ENCODE measurements around the gene AP2M1.

Gene AP2M1

GRCh38 chr3:184183679-184184078 lies 9.0 kb downstream of the AP2M1 start:
- DNase-seq = no peak

GRCh38 chr3:184184546-184185230 lies 10.0 kb downstream of the AP2M1 start:
- DNase-seq = no peak

GRCh38 chr3:184185461-184186183 lies 11.0 kb downstream of the AP2M1 start:
- peak; percentile 99 for DNase-seq

- no peak for DNase-seq
Measured at GRCh38 chr3:184186184-184186901, 11.7 kb downstream of the AP2M1 start, which contains the start of gene ABCF3. ABCF3 (plus strand) TSS chr3:184186199; CDS start chr3:184186208, 9 bp downstream.

GRCh38 chr3:184186902-184187207 lies 12.2 kb downstream of the AP2M1 start:
- no peak for DNase-seq

GRCh38 chr3:184188080-184188479 lies 13.4 kb downstream of the AP2M1 start:
- no peak for DNase-seq

GRCh38 chr3:184189421-184189820 lies 14.8 kb downstream of the AP2M1 start:
- DNase-seq = no peak

GRCh38 chr3:184192889-184193288 lies 18.2 kb downstream of the AP2M1 start:
- DNase-seq = no peak

- DNase-seq = no peak
Measured at GRCh38 chr3:184193991-184194539, 19.4 kb downstream of the AP2M1 start.

GRCh38 chr3:184196536-184196935 lies 21.9 kb downstream of the AP2M1 start:
- DNase-seq = no peak

GRCh38 chr3:184198509-184198908 lies 23.9 kb downstream of the AP2M1 start:
- no peak for DNase-seq

GRCh38 chr3:184200825-184201224 lies 26.2 kb downstream of the AP2M1 start:
- DNase-seq = no peak

- no peak for DNase-seq
Measured at GRCh38 chr3:184203526-184203925, 28.9 kb downstream of the AP2M1 start.

GRCh38 chr3:184209146-184209923 lies 34.7 kb downstream of the AP2M1 start:
- DNase-seq = no peak

GRCh38 chr3:184211297-184211696 lies 36.6 kb downstream of the AP2M1 start:
- no peak for DNase-seq

GRCh38 chr3:184211718-184212117 lies 37.1 kb downstream of the AP2M1 start:
- no peak for DNase-seq

- DNase-seq = no peak
Measured at GRCh38 chr3:184218814-184219213, 44.2 kb downstream of the AP2M1 start.

- DNase-seq = no peak
Measured at GRCh38 chr3:184222521-184222920, 47.9 kb downstream of the AP2M1 start.

GRCh38 chr3:184223946-184224345 lies 49.3 kb downstream of the AP2M1 start:
- no peak for DNase-seq

GRCh38 chr3:184227481-184227935 lies 52.9 kb downstream of the AP2M1 start:
- DNase-seq = peak; percentile 71

GRCh38 chr3:184228376-184229137 lies 53.9 kb downstream of the AP2M1 start:
- DNase-seq = no peak

All from stimulated activated CD8-positive, alpha-beta memory T cell treated with anti-CD3 and anti-CD28 coated beads, Interleukin-4, amount 100 ng/mL, for 48 hours (primary cell).